OCI-LY3 (cell line): ENCODE results near the gene FXYD5.
A peak's percentile ranks its signal among the peaks of the same experiment; 100 is the strongest.

ENCODE experiments used
- H2AFZ ChIP-seq: fragments of 200-600, 300-600 bp; shearing (Covaris generic); 2 replicates; pipeline ENCODE4 v1.6.0; 2014; ENCODE audit warnings: antibody characterized with exemption, low read depth, low read length
- H3K27ac ChIP-seq: fragments of 200-600, 300-600 bp; sonication (generic); 2 replicates; pipeline ENCODE4 v1.5.1; 2014; ENCODE audit warnings: mild to moderate bottlenecking, low read length, moderate library complexity, mixed read lengths
- H3K27me3 ChIP-seq: fragments of 200-600, 300-600 bp; sonication (generic); 2 replicates; pipeline ENCODE4 v1.6.1; 2014; ENCODE audit warnings: low read depth, low read length, mixed read lengths
- H3K36me3 ChIP-seq: fragments of 200-600, 300-600 bp; sonication (generic); replicated peaks from 2 replicates; pipeline ENCODE3; 2014; ENCODE audit warnings: low read depth, low read length, mixed read lengths
- H3K4me1 ChIP-seq: fragments of 300-600, 200-600 bp; sonication (generic); 2 replicates; pipeline ENCODE4 v1.6.1; 2014; ENCODE audit warnings: low read length, mixed read lengths
- H3K4me2 ChIP-seq: fragments of 200-600, 300-600 bp; sonication (generic); 2 replicates; pipeline ENCODE4 v1.6.1; 2014; ENCODE audit warnings: low read length, mixed read lengths
- H3K4me3 ChIP-seq: fragments of 300-600, 200-600 bp; sonication (generic); 2 replicates; pipeline ENCODE4 v1.5.1; 2014; ENCODE audit warnings: antibody characterized with exemption, mild to moderate bottlenecking, low read length, moderate library complexity
- H3K79me2 ChIP-seq: fragments of 300-600, 200-600 bp; shearing (Covaris generic); 2 replicates; pipeline ENCODE4 v1.6.1; 2014; ENCODE audit warnings: mild to moderate bottlenecking, low read length, mixed read lengths
- H3K9ac ChIP-seq: fragments of 300-600, 200-600 bp; shearing (Covaris generic); 2 replicates; pipeline ENCODE4 v1.6.0; 2014; ENCODE audit warnings: mild to moderate bottlenecking, low read length, moderate library complexity
- H3K9me3 ChIP-seq: fragments of 200-600, 300-600 bp; shearing (Covaris generic); 2 replicates; pipeline ENCODE4 v1.6.1; 2014; ENCODE audit warnings: low read length, mixed read lengths; ENCODE audit not compliant: insufficient read depth
- H4K20me1 ChIP-seq: fragments of 200-600, 300-600 bp; sonication (generic); 2 replicates; pipeline ENCODE4 v1.6.1; 2016; ENCODE audit warnings: low read length, mixed read lengths; ENCODE audit not compliant: insufficient read depth
- CTCF ChIP-seq: fragments of 200-600, 300-600 bp; sonication (generic); IDR thresholded peaks from 2 replicates; pipeline ENCODE4 v1.5.1; 2014; ENCODE audit warnings: antibody characterized with exemption, low read length, low read depth
- EZH2phosphoT487 ChIP-seq: fragments of 200-600 bp; shearing (Covaris generic); IDR thresholded peaks from 2 replicates; pipeline ENCODE4 v1.6.1; 2018; ENCODE audit warnings: antibody characterized with exemption, mixed run types, low read depth

Gene FXYD5

DNA sequence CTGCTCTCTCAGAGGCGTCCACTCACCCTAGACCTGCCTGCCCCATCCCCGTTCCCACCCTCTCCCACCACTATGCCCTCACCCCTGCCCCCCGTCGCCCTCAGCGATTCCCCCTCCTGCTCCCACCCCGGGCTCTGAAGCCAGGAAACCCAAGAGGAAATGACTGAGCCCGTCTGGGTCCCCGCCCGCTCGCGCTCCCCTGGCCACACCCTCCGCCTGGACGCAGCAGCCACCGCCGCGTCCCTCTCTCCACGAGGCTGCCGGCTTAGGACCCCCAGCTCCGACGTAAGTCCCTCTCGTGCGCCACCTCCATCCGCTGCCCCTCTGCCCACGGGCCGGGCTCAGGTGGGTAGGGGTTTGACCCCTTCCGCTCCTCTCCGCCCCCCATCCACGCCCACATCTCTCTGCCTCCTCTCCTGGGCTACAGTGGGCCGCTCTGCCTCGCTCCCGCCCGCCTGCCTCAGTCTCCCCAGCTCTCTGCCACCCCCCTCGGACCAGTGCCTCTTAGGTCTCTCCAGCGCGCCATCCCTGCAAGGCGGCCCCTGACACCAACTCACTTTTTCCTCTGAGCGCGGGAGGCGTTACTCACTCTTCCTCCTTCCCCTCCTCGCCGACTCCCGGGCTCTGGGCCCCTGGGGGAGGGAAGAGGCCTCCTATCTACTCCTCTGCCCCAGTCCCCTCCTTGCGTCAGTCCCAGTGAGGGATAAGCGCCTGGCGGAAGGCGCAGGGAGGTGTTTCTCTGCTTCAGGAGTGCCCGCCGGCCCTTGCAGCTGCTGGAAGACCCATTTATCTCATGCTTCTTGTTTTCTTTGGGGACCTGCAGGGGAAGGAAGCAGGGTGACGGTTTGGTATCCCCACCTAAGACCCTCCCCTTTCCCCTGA lies at the start of gene FXYD5:
Gene FXYD5, plus strand, starts transcription at position 211 of the 882 bp plus-strand sequence. CDS start 816 bp downstream, outside the sequence.
- peaks cover 12% of the 10 kb centered on the region for H3K27me3 ChIP-seq
- peak within 1 kb of the TSS; percentile 94 for H3K4me2 ChIP-seq
- peaks cover 9% of the 10 kb centered on the region for H3K79me2 ChIP-seq
- H3K36me3 ChIP-seq, result peaks cover 24% of the 10 kb centered on the region
- TF ChIP-seq EZH2phosphoT487, result no peak
- TF ChIP-seq CTCF, result no peak
- no peak within 1 kb of the TSS for H3K27ac ChIP-seq
- H3K4me1 ChIP-seq, result peaks cover 13% of the 10 kb centered on the region
- H3K4me3 ChIP-seq, result peak within 1 kb of the TSS; percentile 81
- H3K9ac ChIP-seq, result peak within 1 kb of the TSS; percentile 86
- H3K9me3 ChIP-seq, result no peaks in the 10 kb centered on the region
- H4K20me1 ChIP-seq, result no peaks in the 10 kb centered on the region
- H2AFZ ChIP-seq, result peak within 1 kb of the TSS; percentile 87

DNA sequence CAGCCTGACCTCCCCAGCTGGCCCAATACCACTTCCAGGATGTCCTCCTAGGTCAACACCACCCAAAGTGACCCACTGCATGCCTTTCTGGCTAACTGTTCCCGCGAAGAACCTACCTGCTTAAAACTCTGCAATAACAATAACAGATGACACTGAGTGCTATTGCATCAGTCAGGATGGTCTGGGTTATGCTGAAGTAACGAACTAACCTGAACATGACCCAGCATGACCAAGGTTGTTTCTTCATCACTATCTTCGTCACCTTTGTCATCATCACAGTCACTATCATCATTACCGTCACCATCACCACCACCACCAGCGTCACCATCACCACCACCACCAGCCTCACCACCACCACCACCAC lies 49.5 kb upstream of the FXYD5 start:
- peaks cover 4% of the 10 kb centered on the region; the same call in 1 of the 2 replicates for H3K27me3 ChIP-seq
- TF ChIP-seq EZH2phosphoT487 (no peak), CTCF (no peak)
- H3K4me2 ChIP-seq, result no peak overlapping the region
- no peaks in the 10 kb centered on the region for H3K9me3 ChIP-seq
- H4K20me1 ChIP-seq, result no peaks in the 10 kb centered on the region
- no peak overlapping the region for H3K9ac ChIP-seq
- no peak overlapping the region for H3K27ac ChIP-seq
- H3K79me2 ChIP-seq, result no peaks in the 10 kb centered on the region
- H3K4me1 ChIP-seq, result no peaks in the 10 kb centered on the region
- H3K36me3 ChIP-seq, result no peaks in the 10 kb centered on the region
- no peak overlapping the region for H3K4me3 ChIP-seq
- H2AFZ ChIP-seq, result no peak overlapping the region

GRCh38 chr19:35105411-35106290 lies 48.9 kb upstream of the FXYD5 start:
- no peak overlapping the region for H3K9ac ChIP-seq

More at GRCh38 chr19:35105411-35106290, 48.9 kb upstream of the FXYD5 start:
- Histone ChIP-seq H3K27me3 (peaks cover 4% of the 10 kb centered on the region; the same call in 1 of the 2 replicates), H2AFZ (no peak overlapping the region), H3K27ac (no peak overlapping the region), H3K79me2 (no peaks in the 10 kb centered on the region), H3K9me3 (no peaks in the 10 kb centered on the region), H3K36me3 (no peaks in the 10 kb centered on the region), H4K20me1 (no peaks in the 10 kb centered on the region), H3K4me2 (no peak overlapping the region), H3K4me3 (no peak overlapping the region), H3K4me1 (no peaks in the 10 kb centered on the region)
- TF ChIP-seq EZH2phosphoT487, result no peak
- no peak for TF ChIP-seq CTCF
